K562 (cell line): ENCODE measurements around the gene NMRK2. TPM values are rescaled to one million over a fixed set of nuclear protein-coding genes. Genes with fewer than 3 reads are reported as not detected.

Source experiments
- ARNT ChIP-seq, 2 experiments: fragments of 450-650 bp; IDR thresholded peaks; 2 replicates each; pipeline ENCODE4 v1.6.1; 2016; ENCODE audit warnings: mild to moderate bottlenecking in 1 of 2
- DLX4 ChIP-seq: fragments of 250-450 bp; sonication (Bioruptor Pico); IDR thresholded peaks from 2 replicates; pipeline ENCODE4 v1.6.1; 2021; ENCODE audit warnings: mild to moderate bottlenecking
- ETV1 ChIP-seq: fragments of 450-650 bp; conservative IDR thresholded peaks from 2 replicates; pipeline ENCODE4 v1.6.1; 2016; ENCODE audit warnings: missing genetic modification characterization, control low read depth, low read depth, missing compliant biosample characterization
- HBP1 ChIP-seq: fragments of 450-650 bp; formaldehyde crosslinking; IDR thresholded peaks from 2 replicates; pipeline ENCODE4 v1.4.0; 2022; ENCODE audit warnings: missing genetic modification characterization
- MED1 ChIP-seq: sonication (generic); formaldehyde crosslinking; IDR thresholded peaks from 2 replicates; pipeline ENCODE4 v1.8.1; 2023; ENCODE audit warnings: missing genetic modification reagents, borderline replicate concordance
- MEF2D ChIP-seq: conservative IDR thresholded peaks from 2 replicates; pipeline ENCODE4 v1.6.1; 2016; ENCODE audit warnings: low read depth, missing genetic modification characterization, missing compliant biosample characterization
- NFIC ChIP-seq: fragments of 450-650 bp; IDR thresholded peaks from 2 replicates; pipeline ENCODE4 v1.6.1; 2017; ENCODE audit warnings: mild to moderate bottlenecking, inconsistent platforms
- NONO ChIP-seq, 2 experiments: fragments of 200-400 bp in 1 of 2; fragments of 450-650 bp in 1 of 2; formaldehyde crosslinking in 1 of 2; IDR thresholded peaks; 2 replicates each; pipeline ENCODE4 v1.6.1; 2017; ENCODE audit warnings: low read depth in 2 of 2, mild to moderate bottlenecking in 2 of 2, moderate library complexity in 2 of 2, low read length in 1 of 2
- NR0B1 ChIP-seq: fragments of 450-650 bp; IDR thresholded peaks from one replicate; pipeline ENCODE4 v1.6.1; 2018; ENCODE audit warnings: mild to moderate bottlenecking, moderate library complexity; ENCODE audit not compliant: partially characterized antibody
- NR3C1 ChIP-seq: sonication (generic); formaldehyde crosslinking; IDR thresholded peaks from 2 replicates; pipeline ENCODE4 v1.8.1; 2022; ENCODE audit warnings: missing genetic modification reagents
- POLR2G ChIP-seq: fragments of 200-400 bp; formaldehyde crosslinking; IDR thresholded peaks from 2 replicates; pipeline ENCODE4 v1.6.1; 2017; ENCODE audit warnings: low read depth, mild to moderate bottlenecking, antibody characterized with exemption, low read length, moderate library complexity
- PPARD ChIP-seq: fragments of 250-450 bp; sonication (Bioruptor Pico); IDR thresholded peaks from 2 replicates; pipeline ENCODE4 v1.8.0; 2022; ENCODE audit warnings: inconsistent platforms, mild to moderate bottlenecking, moderate library complexity
- RFX1 ChIP-seq: fragments of 450-650 bp; IDR thresholded peaks from 2 replicates; pipeline ENCODE4 v1.6.1; 2016; ENCODE audit warnings: mild to moderate bottlenecking, moderate library complexity
- SMC3 ChIP-seq: conservative IDR thresholded peaks from 2 replicates; pipeline ENCODE4 v1.6.1; 2011; ENCODE audit warnings: low read depth, low read length, improper control_type of control experiment; ENCODE audit not compliant: insufficient read depth
- SUPT5H ChIP-seq: fragments of 450-650 bp; IDR thresholded peaks from 2 replicates; pipeline ENCODE4 v1.6.1; 2016
- TCF7 ChIP-seq: sonication (generic); IDR thresholded peaks from 2 replicates; pipeline ENCODE4 v1.6.1; 2016; ENCODE audit warnings: antibody characterized with exemption, borderline replicate concordance
- ZBTB7A ChIP-seq: IDR thresholded peaks from 2 replicates; pipeline ENCODE4 v1.6.1; 2011; ENCODE audit warnings: low read depth, mild to moderate bottlenecking, low read length, moderate library complexity, borderline replicate concordance; ENCODE audit not compliant: control insufficient read depth
- ZNF224 ChIP-seq: sonication (generic); formaldehyde crosslinking; IDR thresholded peaks from 2 replicates; pipeline ENCODE4 v1.8.0; 2022; ENCODE audit warnings: mild to moderate bottlenecking, missing genetic modification reagents
- ZNF76 ChIP-seq: fragments of 250-450 bp; sonication (Bioruptor Pico); IDR thresholded peaks from 2 replicates; pipeline ENCODE4 v1.4.0; 2020; ENCODE audit warnings: mild to moderate bottlenecking, moderate library complexity, borderline replicate concordance
- polyA plus RNA-seq, 8 experiments: library from polyadenylated mRNA; depleted of rRNA in 4 of 8; stranded (reverse) in 5 of 8; unstranded in 3 of 8; fragments of >200 nt; fragmentation: Nextera tagmentation in 2 of 8; fragmentation: Illumina TruSeq in 1 of 8; extraction: Ambion mirVana in 2 of 8; extraction: Trizol in 1 of 8; gene quantifications; 2 replicates each; pipeline versions ENCODE4 v1.2.1 to v1.2.3, GENCODE V29; 2011 to 2014; ENCODE audit warnings: inconsistent platforms in 1 of 8, missing spikeins in 1 of 8
- total RNA-seq, 7 experiments: library from RNA; depleted of rRNA in 6 of 7; stranded (reverse); fragments of >200 nt in 6 of 7; fragmentation: Illumina TruSeq in 2 of 7; extraction: Trizol in 2 of 7; gene quantifications; 2 replicates each; pipeline versions ENCODE4 v1.2.1 to v1.2.3, GENCODE V29; 2011 to 2021; ENCODE audit warnings: low replicate concordance in 1 of 7
- TF ChIP-seq, protein P1 (sequence below): fragments of 450-650 bp; IDR thresholded peaks from 2 replicates; pipeline ENCODE4 v1.6.1; 2017; ENCODE audit warnings: antibody characterized with exemption
- TF ChIP-seq, protein P2 (sequence below): sonication (generic); formaldehyde crosslinking; IDR thresholded peaks from 2 replicates; pipeline ENCODE4 v1.8.0; 2022; ENCODE audit warnings: missing genetic modification reagents, mild to moderate bottlenecking, moderate library complexity, borderline replicate concordance

Gene NMRK2
- total and polyA plus RNA-seq, 9 of the 15 experiments (the other 6 are each of a cell fraction or from before 2014, with no cell fraction given), result not detected

GRCh38 chr19:3983936-3984583 lies 51.2 kb downstream of the NMRK2 start (continued):
- TF ChIP-seq, protein P1, sequence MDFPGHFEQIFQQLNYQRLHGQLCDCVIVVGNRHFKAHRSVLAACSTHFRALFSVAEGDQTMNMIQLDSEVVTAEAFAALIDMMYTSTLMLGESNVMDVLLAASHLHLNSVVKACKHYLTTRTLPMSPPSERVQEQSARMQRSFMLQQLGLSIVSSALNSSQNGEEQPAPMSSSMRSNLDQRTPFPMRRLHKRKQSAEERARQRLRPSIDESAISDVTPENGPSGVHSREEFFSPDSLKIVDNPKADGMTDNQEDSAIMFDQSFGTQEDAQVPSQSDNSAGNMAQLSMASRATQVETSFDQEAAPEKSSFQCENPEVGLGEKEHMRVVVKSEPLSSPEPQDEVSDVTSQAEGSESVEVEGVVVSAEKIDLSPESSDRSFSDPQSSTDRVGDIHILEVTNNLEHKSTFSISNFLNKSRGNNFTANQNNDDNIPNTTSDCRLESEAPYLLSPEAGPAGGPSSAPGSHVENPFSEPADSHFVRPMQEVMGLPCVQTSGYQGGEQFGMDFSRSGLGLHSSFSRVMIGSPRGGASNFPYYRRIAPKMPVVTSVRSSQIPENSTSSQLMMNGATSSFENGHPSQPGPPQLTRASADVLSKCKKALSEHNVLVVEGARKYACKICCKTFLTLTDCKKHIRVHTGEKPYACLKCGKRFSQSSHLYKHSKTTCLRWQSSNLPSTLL, result no peak
- 0 out of 2 replicates have a peak, but pooled peaks have one; percentile 4 for TF ChIP-seq NFIC
- TF ChIP-seq MEF2D, result no peak
- no peak for TF ChIP-seq DLX4
- TF ChIP-seq RFX1, result no peak
- no peak for TF ChIP-seq NR0B1
- no peak for TF ChIP-seq ZNF224
- TF ChIP-seq ZNF76 (CRISPR knock-in tag), result no peak
- no peak for TF ChIP-seq SMC3
- no peak for TF ChIP-seq ARNT (IDR thresholded peaks at IDR 0.05)
- TF ChIP-seq NONO (IDR thresholded peaks at IDR 0.05; ENCODE audit: low read depth in 2 of 2, low read length in 1 of 2), result no peak
- TF ChIP-seq HBP1 (CRISPR knock-in tag), result no peak
- TF ChIP-seq, protein P2, sequence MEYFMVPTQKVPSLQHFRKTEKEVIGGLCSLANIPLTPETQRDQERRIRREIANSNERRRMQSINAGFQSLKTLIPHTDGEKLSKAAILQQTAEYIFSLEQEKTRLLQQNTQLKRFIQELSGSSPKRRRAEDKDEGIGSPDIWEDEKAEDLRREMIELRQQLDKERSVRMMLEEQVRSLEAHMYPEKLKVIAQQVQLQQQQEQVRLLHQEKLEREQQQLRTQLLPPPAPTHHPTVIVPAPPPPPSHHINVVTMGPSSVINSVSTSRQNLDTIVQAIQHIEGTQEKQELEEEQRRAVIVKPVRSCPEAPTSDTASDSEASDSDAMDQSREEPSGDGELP, result peak; percentile 47; the same call in 1 of the 2 replicates
- TF ChIP-seq ZBTB7A, result no peak
- TF ChIP-seq POLR2G, result peak; percentile 86
- TF ChIP-seq ETV1 (tag), result no peak
- no peak; the same call in 1 of the 2 replicates for TF ChIP-seq SUPT5H
- no peak for TF ChIP-seq TCF7
- TF ChIP-seq MED1 (CRISPR knock-in tag), result peak; percentile 75; the same call in 1 of the 2 replicates
- TF ChIP-seq PPARD, result no peak
- TF ChIP-seq NR3C1 (CRISPR knock-in tag), result peak; percentile 65; the same call in 1 of the 2 replicates
